ENCODE measurements around the gene PKD2L1.
"Not testable (repeated sequence)": the region's sequence is repeated elsewhere in the genome, so short reads cannot be mapped to it uniquely, and the experiment has no call there.

The PKD2L1 gene

GRCh38 chr10:100333661-100334440 lies 3.8 kb upstream of the PKD2L1 start:
- DNase-seq (ENCODE audit: low read depth) = no peak

GRCh38 chr10:100333106-100333505 lies 3.1 kb upstream of the PKD2L1 start:
- DNase-seq (ENCODE audit: low read depth) = no peak

- DNase-seq (ENCODE audit: low read depth) = no peak
Observed at GRCh38 chr10:100328198-100328597, 1.8 kb downstream of the PKD2L1 start.

- DNase-seq (ENCODE audit: low read depth) = no peak
Observed at GRCh38 chr10:100327718-100328009, 2.4 kb downstream of the PKD2L1 start.

GRCh38 chr10:100327007-100327717 lies 2.9 kb downstream of the PKD2L1 start:
- DNase-seq (ENCODE audit: low read depth) = no peak

- no peak for DNase-seq (ENCODE audit: low read depth)
Observed at GRCh38 chr10:100325158-100325557, 4.9 kb downstream of the PKD2L1 start.

- no peak for DNase-seq (ENCODE audit: low read depth)
Observed at GRCh38 chr10:100319707-100320402, 10.2 kb downstream of the PKD2L1 start.

GRCh38 chr10:100318207-100318606 lies 11.8 kb downstream of the PKD2L1 start:
- DNase-seq (ENCODE audit: low read depth) = no peak

GRCh38 chr10:100315615-100316014 lies 14.4 kb downstream of the PKD2L1 start:
- DNase-seq (ENCODE audit: low read depth) = no peak

- no peak for DNase-seq (ENCODE audit: low read depth)
Observed at GRCh38 chr10:100311298-100311697, 18.7 kb downstream of the PKD2L1 start.

- no peak for DNase-seq (ENCODE audit: low read depth)
Observed at GRCh38 chr10:100307684-100308083, 22.3 kb downstream of the PKD2L1 start.

- DNase-seq (ENCODE audit: low read depth) = no peak
Observed at GRCh38 chr10:100306861-100307260, 23.2 kb downstream of the PKD2L1 start.

- no peak for DNase-seq (ENCODE audit: low read depth)
Observed at GRCh38 chr10:100304414-100304813, 25.6 kb downstream of the PKD2L1 start.

GRCh38 chr10:100303724-100304319 lies 26.2 kb downstream of the PKD2L1 start:
- DNase-seq (ENCODE audit: low read depth) = no peak

- not testable (repeated sequence) for DNase-seq (ENCODE audit: low read depth)
Observed at GRCh38 chr10:100301123-100301522, 28.9 kb downstream of the PKD2L1 start.

- no peak for DNase-seq (ENCODE audit: low read depth)
Observed at GRCh38 chr10:100297242-100297641, 32.8 kb downstream of the PKD2L1 start.

- no peak for DNase-seq (ENCODE audit: low read depth)
Observed at GRCh38 chr10:100293066-100293465, 37.0 kb downstream of the PKD2L1 start.

GRCh38 chr10:100292300-100292699 lies 37.7 kb downstream of the PKD2L1 start:
- DNase-seq (ENCODE audit: low read depth) = not testable (repeated sequence)

GRCh38 chr10:100291356-100291755 lies 38.7 kb downstream of the PKD2L1 start:
- no peak for DNase-seq (ENCODE audit: low read depth)

- no peak for DNase-seq (ENCODE audit: low read depth)
Observed at GRCh38 chr10:100289641-100290040, 40.4 kb downstream of the PKD2L1 start.

- DNase-seq (ENCODE audit: low read depth) = no peak
Observed at GRCh38 chr10:100288196-100288595, 41.8 kb downstream of the PKD2L1 start.

GRCh38 chr10:100287756-100288155 lies 42.3 kb downstream of the PKD2L1 start:
- no peak for DNase-seq (ENCODE audit: low read depth)
